Dermis blood vessel endothelial cell (primary cell): ENCODE results near the gene TBCA. TPM values are rescaled to one million over a fixed set of nuclear protein-coding genes. Genes with fewer than 3 reads are reported as not detected.
"Not testable (repeated sequence)": the region's sequence is repeated elsewhere in the genome, so short reads cannot be mapped to it uniquely, and the experiment has no call there.

ENCODE experiments used
- DNase-seq: peaks from one replicate; pipeline ENCODE4 v3.0.0; 2010
- total RNA-seq: library from RNA; depleted of rRNA; stranded (reverse); fragments of >200 nt; gene quantifications from 2 replicates; pipeline ENCODE4 v1.2.3, GENCODE V29; 2014

TBCA gene
- total RNA-seq, 1 donor from 2014 or later: 74.4 TPM

DNA sequence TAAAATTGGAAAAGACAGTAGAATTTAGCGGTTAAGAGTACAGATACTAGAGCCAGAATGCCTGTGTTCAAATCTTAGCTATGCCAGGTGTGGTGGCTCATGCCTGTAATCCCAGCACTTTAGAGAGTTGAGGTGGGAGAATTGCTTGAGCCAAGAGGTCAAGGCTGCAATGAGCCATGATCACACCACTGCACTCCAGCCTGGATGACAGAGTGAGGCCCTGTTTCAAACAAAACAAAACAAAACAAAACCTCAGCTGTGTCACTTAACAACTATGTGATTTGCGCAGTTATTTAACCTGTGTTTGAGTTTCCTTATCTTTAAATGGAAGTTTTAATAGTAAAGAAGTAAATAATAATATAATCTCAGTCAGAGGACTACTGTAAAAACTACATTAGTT is 68.3 kb downstream of the TBCA start:
- no peak for DNase-seq

DNA sequence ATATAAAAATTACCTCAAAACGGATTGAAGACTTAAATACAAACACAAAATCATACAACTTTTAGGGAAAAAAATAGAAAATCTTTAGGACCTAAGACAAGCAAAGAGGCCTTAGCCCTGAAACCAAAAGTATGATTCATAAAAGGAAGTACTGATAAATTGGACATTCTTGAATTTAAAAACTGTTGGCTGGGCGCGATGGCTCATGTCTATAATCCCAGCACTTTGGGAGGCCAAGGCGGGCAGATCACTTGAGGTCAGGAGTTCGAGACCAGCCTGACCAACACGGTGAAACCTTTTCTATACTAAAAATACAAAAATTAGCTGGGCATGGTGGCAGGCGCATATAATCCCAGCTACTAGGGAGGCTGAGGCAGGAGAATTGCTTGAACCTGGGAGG is 76.6 kb downstream of the TBCA start:
- DNase-seq: not testable (repeated sequence)

DNA sequence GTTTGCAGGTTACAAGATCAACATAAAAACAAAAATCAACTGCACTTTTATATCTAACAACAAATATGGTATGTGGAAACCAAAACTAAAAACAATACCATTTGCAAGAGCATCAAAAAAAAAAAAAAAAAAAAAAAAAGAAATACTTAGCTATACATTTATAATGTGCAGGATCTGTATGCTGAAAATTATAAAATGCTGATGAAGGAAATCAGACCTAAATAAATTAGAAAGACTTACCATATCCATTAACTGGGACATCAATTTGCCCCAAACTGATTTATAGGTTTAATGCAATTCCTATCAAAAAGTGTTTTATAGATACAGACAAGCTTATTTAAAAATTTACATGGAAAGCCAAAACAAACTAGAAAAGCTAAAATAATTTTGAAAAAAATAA is 77.2 kb downstream of the TBCA start:
- no peak for DNase-seq

DNA sequence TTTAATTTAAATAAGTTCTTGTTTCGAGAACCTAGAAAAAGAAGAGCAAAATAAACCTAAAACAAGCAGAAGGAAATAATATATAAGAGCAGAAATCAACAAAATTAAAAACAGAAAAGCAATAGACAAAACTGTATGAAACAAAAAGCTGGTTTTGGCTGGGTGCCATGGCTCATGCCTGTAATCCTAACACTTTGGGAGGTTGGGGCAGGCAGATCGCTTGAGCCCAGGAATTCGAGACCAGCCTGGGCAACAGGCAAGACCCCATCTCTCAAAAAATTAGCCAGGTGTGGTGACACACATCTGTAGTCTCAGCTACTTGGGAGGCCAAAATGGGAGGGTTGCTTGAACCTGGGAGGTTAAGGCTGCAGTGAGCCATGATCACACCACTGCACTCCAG is 78.4 kb downstream of the TBCA start:
- no peak for DNase-seq

DNA sequence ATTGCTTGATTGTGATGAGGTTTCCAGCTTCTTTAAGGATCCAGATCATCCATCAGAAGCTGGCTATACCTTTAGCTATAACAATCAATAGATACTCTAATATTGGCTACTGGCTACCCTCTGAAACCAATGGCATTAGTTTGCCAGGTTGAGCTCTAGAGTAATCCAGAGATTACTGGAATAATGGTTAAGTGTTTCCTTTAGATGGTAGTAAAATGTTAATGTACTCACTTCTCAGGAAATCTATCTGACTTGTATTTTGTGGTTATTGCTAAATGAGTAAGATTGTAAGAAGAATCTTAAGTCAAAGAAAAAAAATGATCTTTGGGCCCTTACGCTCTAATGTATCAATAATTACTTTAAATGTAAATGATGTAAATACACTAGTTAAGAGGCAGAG is 80.0 kb downstream of the TBCA start:
- no peak for DNase-seq

DNA sequence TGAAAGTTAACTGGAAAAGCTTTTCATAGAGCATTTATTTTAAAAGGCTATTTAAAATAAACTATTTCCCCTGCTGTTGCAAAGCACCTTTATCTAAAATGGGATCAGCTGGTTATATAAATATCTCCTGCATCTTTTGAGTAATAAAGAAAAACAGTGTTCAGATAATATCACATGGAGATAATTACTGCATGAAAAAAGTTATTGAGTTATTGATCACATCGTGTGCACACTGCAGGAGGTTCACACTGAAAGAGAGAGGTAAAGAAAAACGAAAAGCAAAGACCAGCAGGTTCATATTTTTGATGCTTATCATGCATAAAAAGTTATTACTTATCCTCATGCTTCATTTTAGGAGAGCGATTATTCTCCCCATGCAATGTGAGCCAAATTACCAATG is 82.2 kb downstream of the TBCA start:
- no peak for DNase-seq

DNA sequence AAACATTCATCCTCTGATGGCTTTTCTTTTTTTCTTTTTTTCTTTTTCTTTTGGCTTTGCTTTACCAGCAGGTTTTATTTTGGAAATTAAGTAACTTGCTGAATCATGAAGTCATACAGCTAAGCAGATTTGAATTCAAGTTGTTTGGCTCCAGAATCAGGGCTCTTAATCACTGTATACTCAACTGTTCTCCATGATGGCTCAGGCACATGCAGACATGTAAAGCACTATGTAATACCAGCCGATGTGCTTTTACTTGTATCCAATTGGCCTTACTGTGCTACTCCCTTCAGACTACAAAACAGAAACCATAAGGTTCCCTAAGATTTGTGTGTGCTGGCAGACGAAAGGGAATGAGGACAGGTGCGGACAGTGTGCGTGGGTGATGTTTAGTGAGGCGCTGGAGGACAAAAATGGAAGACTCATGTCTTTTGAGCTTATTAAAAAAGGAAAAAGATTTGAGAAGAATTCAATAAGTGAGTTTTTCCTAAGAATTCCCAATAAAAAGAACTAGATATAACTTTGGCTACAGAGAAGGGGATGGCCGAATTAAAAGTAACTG is 92.9 kb downstream of the TBCA start:
- DNase-seq: no peak

DNA sequence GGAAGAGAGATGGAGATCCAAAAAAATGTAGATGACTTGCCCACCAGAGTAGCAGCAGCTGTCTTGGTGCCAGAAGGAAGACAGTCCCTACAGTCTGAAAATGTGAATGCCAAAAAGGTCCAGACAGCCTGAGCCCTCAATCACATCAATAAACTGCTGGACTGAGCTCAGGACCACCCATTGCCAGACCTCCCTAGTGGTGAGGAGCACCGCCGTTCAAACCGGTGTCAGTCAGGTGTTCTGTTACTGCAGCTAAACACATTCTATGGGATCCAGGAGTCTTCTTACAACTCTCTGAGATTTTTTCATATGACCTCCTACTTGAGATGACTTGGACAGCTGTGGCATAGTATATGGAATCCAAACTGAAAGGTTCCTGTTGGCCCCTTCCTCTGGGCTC is 105.6 kb downstream of the TBCA start:
- DNase-seq: no peak

DNA sequence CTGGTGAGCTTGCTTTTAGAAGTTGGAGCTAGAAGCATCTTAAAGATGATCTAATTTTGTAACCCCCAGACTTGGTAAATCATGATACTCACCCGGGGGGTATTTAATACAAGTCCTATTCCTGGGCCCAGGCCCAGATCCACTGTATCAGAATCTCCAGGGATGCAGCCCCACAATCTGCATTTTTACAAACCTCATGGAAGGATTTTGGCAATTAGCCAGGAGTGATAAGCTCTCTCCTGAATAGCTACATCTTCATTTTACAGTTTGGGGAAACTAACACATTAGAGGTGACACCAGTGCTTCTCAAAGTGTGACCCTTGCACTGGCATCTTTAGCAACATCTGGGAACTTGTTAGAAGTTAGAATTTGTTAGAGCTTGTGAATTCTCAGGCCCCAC is 106.5 kb downstream of the TBCA start:
- no peak for DNase-seq

DNA sequence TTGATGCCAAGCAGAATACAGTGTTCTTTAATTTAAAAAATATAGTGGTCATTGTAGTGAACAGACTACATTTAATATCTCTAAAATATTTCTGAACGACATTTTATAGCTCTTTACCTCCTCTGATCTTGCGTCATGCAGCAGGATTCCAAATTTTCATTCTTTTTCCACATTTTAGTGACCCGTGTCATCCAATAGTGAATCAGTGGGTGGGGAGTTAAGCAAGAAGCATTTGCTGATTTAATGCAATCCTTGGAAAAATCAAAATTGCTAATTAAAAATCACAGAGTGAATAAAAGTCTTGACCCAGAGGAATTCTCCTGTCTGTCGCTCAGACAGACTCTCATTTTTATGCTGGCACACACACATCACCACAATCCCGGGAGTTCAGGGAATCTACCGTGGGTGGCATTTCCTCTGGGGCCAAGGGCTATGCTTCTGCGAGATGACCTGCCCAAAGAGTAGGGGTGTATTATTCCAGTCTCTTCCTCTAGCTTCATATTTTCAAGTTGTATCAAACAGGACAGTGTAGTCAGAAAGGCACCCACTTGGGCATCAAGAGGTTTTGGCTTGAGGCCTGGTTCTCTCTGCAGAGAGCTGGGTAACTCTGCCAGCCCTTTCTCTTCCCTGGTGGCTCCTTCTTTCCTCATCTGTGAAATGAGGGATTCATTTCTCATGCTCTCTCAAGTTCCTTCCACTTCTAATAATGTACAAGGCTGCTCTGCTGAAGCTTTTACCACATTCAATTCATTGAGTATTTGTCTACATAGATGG is 112.9 kb downstream of the TBCA start:
- DNase-seq: no peak

DNA sequence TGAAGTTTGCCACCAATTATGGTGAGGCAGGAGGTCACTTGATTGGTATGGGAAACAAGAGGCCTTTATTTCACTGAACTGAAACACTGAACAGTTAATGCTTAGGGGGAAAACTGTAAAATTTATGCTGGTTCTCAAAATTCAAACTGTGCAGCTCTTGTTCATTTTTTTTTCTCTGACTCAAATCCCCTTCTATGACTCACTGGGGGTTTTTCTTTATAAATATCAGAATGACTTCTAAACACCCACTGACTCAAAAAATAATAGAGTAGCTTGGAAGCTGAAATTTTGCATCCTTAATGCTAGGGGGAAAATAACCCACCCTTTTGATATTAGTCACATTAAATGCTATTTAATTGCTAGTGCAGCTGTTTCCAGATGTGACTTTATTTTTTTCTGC is 113.5 kb downstream of the TBCA start:
- no peak for DNase-seq

DNA sequence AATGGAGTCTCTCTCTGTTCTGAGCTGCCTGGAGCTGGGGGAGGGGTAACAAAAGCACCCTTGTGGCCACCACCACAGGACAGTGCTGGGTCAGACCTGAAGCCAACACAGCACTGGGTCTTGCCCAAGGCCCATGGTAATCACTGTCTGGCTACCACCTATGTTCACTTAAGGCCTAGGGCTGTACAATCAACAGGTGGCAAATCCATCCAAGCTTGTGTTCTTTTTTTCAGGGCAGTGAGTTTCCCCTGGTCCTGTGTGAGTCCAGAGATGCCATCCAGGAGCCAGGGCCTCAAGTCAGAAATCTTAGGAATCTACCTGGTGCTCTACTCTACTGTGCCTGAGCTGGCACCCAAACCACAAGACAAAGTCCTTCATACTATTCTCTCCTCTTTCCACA is 117.5 kb downstream of the TBCA start:
- no peak for DNase-seq

DNA sequence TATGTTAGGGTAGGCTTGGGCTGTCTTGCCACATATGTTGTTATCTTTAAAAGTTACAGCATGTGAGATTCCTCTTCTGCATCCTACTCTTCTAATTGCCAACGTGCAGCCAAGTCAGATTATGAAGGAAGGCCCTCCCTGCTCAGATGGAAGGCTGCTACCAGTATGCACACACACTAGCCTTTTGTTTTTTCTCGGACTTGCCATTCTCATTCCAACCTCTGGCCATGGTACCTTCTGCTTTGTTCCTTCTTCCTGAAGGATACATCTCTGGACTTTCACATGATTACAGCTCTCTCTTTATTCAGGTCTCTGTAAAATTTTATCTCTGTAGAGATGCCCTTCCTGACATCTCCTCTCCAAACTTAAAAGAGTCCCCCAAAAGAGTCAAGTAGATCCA is 124.8 kb downstream of the TBCA start:
- DNase-seq: no peak

DNA sequence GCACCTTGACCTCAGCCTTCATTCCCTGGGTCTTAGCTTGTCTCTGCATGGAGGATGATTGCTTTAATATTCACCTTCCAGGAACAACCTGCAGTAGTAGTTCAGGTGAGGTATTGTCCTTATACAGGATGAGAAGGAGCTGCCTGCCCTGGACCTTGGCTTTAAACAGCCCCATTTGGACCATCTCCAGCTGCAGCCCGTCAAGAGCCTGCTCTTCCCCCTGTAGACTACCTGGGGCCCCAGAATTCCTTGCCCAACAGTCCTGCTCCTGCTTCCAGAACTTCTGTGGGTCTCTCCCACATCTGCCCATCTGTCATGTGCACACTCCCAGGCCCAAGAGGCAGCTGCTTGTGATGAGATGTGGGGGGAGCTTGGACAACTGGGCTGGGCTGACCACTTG is 125.5 kb downstream of the TBCA start:
- no peak for DNase-seq

DNA sequence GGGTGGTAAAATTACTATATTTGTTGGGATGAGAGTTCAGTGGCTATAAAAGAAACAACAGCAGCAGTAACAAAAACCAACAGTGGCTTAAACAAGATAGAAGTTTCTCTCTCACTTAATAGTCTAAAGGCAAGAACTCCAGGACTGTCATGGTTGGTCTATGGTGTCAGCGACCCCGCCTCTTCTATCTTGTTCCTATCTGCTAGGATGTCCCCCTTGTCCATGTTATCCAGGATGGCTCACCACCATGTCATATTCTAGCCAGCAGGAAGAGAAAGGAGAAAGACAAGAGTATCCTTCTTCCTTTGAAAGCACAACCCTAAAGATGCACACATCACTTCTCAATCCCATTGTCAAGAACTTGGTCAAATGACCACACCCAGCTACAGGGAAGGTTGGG is 126.4 kb downstream of the TBCA start:
- DNase-seq: no peak

DNA sequence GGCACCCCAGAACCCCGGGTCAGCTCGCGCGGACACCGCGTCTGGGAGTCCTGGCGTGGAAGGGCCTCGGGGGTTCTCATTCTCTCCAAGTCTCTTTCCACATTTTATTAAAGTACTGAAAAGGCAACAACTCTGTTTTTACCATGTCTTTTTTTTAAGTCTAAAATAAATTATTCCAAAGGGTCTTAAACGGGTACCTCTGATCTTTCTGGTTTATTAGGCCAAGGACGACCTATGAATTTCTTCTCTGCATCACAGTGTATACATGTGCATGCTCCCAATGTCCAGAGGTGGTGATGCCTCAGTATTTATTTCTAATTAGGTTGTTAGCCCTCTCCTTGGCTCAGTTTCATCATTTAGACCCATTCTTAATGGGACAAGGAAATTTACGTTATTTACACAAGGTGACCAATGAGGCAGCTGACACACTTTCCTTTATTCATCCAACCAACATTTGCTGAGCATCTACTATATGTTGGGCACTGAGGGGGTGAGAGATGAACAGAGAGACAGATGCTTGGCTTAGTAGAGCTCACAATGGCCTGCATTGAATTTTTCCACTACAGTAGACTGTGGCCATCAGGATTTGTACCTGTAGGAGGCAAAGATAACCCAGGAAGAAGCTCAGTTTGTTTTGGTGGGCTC is 130.0 kb downstream of the TBCA start:
- DNase-seq: no peak

DNA sequence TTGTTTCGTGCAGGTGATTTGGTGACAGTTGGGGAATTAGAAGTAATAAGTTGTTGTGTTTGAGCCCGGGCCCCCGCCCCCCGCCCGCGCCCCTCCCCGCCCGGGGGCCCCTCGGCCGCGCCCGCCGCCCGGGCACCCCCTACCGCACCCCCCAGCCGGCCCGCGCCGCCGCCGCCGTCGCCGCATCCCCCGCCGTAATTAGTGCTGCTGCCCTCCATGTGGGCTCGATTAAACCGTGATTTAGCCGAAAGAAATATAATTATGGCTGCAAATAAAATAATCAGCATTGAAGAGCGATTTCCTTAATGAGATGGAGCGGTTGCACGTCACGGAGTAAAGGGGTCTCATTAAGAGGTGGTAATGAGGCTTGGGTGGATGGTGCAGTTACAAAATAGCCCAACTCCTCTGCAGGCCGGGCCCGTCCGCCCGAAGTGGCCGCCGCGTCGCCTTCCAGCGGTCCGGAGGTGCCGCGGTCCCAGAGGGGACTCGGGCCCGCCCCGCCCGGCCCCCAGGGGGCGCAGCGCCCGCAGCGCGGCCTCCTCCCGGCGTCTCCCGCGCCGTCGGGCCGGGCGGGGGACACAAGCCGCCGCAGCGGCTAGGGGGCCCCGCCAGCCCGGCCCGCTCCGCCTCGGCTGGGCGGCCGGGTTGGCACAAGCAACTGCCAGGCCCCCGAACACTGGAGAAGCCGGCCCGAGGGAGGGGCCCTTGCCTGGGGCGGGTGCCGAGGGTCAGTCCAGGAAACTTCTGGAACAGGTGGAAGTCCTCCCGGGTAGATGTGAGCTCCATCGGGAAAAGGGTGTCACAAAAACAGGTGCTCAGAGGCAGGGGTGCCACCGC is 130.8 kb downstream of the TBCA start:
- peak; percentile 53 for DNase-seq

DNA sequence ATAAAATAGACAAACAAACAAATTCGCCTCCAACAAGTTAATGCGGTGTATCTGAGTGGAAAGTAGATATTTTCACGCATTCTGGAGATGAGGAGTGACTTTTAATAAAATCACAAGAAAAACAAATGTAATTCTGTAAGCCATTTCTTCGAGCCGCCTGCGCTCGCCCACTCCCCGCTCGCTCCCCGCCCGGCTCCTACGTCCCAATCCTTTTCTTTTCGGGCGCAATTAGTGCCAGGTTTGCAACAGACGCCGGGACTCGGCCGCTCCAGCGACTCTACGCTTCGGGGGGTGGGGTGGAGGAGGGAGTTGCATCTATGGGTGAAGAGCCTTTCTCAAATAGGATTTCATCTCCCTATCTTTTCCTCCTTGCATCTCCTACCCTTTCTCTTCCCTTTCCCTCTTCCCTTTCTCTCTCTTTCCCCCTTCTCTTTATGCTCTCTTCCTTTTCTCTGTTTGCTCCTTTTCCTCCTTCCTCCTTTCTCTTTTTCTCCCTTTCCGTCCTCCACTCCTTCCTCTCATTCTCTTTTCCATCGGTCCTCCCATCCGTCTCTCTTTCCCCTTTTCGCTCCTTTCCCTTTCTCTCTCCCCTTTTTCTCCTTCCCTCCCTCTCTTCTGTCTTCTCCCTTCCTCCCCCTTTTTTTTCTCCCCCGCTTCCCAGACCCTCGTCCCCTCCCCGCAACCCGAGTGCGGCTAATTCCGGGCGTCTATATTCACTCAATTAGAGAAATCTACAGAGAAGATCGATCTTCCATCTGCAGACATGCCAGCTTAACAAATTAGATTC is 131.6 kb downstream of the TBCA start:
- DNase-seq: no peak

DNA sequence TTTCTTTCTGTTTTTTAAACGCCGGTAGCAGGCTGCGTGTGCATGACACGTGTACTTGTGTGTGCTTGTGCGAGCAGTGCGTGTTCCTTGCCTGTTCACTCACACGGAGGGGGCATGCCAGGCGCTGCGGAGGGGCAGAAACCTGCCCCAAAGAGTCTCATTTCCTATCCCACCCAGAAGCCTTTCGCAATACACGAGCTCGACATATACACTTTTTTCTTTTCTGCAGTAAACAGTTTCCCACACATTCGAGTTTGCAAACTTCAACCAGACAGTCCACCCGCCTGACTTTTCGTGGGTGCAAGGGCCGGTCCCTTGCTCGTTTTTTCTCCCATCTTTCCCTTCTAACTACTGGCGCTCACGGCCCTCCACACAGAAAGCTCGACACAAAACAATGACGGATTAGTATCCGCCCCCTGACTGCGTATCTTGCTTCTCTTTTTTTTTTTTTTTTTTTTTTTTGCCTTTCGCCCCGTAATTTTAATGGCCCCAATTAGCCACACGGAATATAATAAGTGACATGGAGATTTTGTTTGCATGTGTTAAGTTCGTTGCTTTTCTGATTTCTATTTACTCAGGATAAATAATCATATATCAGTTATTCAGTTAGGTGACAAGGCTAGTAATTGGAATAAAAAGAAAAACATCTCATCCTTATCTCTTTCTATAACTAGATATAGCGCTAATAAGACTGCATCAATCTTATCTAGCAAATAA is 132.3 kb downstream of the TBCA start:
- no peak for DNase-seq

DNA sequence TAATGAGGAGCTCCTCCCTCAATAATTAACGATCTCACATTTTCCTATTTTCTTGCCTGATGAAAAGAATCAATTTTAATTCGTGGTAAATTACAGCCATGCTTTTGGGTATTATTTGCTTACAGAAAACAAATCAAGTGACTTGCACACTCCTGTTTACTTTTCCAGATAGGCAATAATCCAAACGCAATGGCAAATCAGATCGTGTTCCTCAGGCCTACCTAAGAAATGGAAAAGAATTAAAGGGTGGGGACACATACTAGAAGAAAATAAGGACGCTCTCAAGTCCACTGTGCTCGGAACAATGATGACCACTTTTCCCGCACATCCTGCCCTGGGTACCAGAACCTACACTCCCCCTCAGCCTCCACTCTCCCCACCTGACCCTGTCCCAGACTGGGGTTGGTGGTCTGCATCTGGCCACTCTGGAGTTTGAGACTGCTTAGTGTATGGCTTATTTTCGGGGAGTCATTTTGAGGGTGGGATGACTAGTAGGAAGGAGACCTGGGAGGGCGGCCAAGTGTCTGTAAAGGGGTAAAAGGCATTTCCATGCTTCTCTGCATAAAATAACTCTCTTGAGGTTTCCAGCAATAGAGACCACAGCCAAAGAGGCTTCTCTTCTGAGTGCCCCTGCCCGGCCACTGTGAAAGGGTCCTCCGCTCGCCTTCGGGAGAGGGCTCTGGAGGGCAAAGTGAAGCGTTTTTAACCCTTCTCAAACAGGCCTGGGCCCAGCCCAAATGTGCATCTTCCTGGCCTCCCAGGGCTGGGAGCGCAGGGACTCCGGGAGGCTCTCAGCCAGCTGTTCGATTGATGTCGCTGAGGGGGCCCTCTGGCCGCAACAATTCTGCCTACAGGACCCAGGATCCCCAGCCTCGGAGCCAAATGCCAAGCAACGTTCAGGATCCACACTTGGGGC is 133.1 kb downstream of the TBCA start:
- no peak for DNase-seq
